Measurements from ENCODE around the gene STXBP6. TPM values are rescaled to one million over a fixed set of nuclear protein-coding genes. Genes with fewer than 3 reads are reported as not detected.
"Not testable (repeated sequence)": the region's sequence is repeated elsewhere in the genome, so short reads cannot be mapped to it uniquely, and the experiment has no call there.

Gene STXBP6
- total RNA-seq, 2 donors from 2014 or later = 13.5 to 20.2 TPM

- no peak overlapping the region for H3K27ac ChIP-seq
- no peaks in the 10 kb centered on the region for H3K36me3 ChIP-seq
- peaks cover 0 to 40% of the 10 kb centered on the region in 2 donors for H3K4me1 ChIP-seq
- TF ChIP-seq, protein P1, sequence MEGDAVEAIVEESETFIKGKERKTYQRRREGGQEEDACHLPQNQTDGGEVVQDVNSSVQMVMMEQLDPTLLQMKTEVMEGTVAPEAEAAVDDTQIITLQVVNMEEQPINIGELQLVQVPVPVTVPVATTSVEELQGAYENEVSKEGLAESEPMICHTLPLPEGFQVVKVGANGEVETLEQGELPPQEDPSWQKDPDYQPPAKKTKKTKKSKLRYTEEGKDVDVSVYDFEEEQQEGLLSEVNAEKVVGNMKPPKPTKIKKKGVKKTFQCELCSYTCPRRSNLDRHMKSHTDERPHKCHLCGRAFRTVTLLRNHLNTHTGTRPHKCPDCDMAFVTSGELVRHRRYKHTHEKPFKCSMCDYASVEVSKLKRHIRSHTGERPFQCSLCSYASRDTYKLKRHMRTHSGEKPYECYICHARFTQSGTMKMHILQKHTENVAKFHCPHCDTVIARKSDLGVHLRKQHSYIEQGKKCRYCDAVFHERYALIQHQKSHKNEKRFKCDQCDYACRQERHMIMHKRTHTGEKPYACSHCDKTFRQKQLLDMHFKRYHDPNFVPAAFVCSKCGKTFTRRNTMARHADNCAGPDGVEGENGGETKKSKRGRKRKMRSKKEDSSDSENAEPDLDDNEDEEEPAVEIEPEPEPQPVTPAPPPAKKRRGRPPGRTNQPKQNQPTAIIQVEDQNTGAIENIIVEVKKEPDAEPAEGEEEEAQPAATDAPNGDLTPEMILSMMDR (IDR thresholded peaks at IDR 0.05) = no peak
- no peak overlapping the region for H3K4me3 ChIP-seq
- no peaks in the 10 kb centered on the region for H3K9me3 ChIP-seq
- H3K27me3 ChIP-seq = no peaks in the 10 kb centered on the region
- no peak for DNase-seq (ENCODE audit: low spot score)
Measured at GRCh38 chr14:24809135-24809534, 240.8 kb downstream of the STXBP6 start.

GRCh38 chr14:24808412-24808811 lies 241.5 kb downstream of the STXBP6 start:
- H3K27ac ChIP-seq = no peak overlapping the region
- H3K4me1 ChIP-seq = peaks cover 0 to 40% of the 10 kb centered on the region in 2 donors
- no peaks in the 10 kb centered on the region for H3K9me3 ChIP-seq
- H3K4me3 ChIP-seq = no peak overlapping the region
- H3K27me3 ChIP-seq = no peaks in the 10 kb centered on the region
- TF ChIP-seq, protein P1 (IDR thresholded peaks at IDR 0.05) = no peak
- H3K36me3 ChIP-seq = no peaks in the 10 kb centered on the region
- DNase-seq (ENCODE audit: low spot score) = no peak

DNA sequence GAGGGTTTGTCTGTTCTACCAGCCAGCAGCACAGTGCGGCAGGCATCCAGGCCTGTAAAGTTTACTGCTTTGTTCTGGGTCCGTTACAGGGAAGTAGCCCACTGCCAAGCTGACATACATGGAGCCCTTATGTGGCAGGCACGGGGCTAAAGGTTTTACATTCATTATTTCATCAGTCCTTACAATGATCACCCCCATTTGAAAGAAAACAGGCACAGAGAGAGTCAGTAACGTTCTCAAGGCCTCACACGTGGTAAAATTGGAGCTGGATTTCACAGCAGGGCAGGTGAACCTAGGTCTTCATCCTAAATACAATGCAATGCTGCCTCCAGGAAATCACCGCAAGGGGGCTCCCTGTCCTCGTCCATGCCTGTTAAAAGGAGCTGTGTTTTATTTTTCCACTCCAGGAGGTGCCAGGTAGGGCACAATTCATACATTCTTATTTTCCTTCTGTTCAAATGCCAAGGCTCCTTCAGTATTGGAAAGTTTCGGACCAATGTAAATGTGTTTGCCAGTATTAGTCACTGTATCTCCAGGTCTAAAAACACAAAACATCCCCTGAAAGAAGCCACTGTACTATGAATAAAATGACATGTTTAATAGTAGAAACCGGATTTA lies 243.8 kb downstream of the STXBP6 start:
- no peak overlapping the region for H3K27ac ChIP-seq
- H3K4me1 ChIP-seq = peaks cover 0 to 23% of the 10 kb centered on the region in 2 donors
- DNase-seq (ENCODE audit: low spot score) = no peak
- no peaks in the 10 kb centered on the region for H3K9me3 ChIP-seq
- H3K36me3 ChIP-seq = no peaks in the 10 kb centered on the region
- no peaks in the 10 kb centered on the region for H3K27me3 ChIP-seq
- no peak overlapping the region for H3K4me3 ChIP-seq
- TF ChIP-seq, protein P1 (IDR thresholded peaks at IDR 0.05) = peak; percentile 68 to 90

DNA sequence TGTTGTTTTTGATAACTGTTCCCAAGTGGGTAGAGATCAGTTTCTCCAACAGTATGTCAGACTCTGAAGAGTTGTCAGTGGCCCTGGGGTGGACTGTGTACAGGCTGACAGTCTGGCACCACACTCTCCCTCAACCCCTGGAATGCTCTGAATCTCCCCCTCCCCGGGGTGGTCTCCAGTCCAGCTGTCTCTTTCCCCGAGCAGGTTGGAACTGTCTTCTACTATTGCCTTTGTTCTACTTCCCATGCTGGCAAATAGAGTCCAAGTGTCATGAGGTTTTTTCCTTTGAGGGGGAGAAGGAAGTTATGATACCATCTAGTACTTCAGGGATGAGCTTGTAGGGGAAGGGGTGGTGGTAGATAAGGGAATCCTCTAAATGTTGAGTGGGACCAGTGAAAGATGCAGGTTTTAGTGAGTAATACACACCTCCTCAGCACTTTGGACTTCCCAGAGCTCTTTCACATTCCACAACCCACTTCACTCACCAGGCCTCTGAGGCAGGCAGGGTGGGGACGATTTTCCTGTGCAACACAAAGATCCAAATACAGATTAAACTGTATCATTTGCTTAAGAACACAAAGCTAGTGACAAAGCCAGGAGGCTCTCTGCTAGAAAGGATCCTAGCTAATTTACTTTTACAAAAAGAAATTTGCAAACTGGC lies 245.3 kb downstream of the STXBP6 start:
- TF ChIP-seq, protein P1 (IDR thresholded peaks at IDR 0.05) = no peak
- Histone ChIP-seq H3K9me3 (no peaks in the 10 kb centered on the region), H3K36me3 (no peaks in the 10 kb centered on the region), H3K27ac (no peak overlapping the region), H3K4me3 (no peak overlapping the region), H3K4me1 (peaks cover 0 to 10% of the 10 kb centered on the region in 2 donors), H3K27me3 (no peaks in the 10 kb centered on the region)
- no peak for DNase-seq (ENCODE audit: low spot score)

GRCh38 chr14:24803933-24804494 lies 245.9 kb downstream of the STXBP6 start:
- H3K4me3 ChIP-seq = no peak overlapping the region
- no peaks in the 10 kb centered on the region for H3K36me3 ChIP-seq
- H3K4me1 ChIP-seq = peaks cover 0 to 10% of the 10 kb centered on the region in 2 donors
- TF ChIP-seq, protein P1 (IDR thresholded peaks at IDR 0.05) = no peak
- DNase-seq (ENCODE audit: low spot score) = no peak
- H3K27ac ChIP-seq = no peak overlapping the region
- no peaks in the 10 kb centered on the region for H3K9me3 ChIP-seq
- no peaks in the 10 kb centered on the region for H3K27me3 ChIP-seq

- H3K27ac ChIP-seq; H3K9me3 ChIP-seq; H3K36me3 ChIP-seq; DNase-seq (ENCODE audit: low spot score); H3K27me3 ChIP-seq; H3K4me3 ChIP-seq: not testable (repeated sequence)
- peaks cover 0 to 10% of the 10 kb centered on the region in 2 donors for H3K4me1 ChIP-seq
Measured at GRCh38 chr14:24803426-24803825, 246.5 kb downstream of the STXBP6 start.

All from right atrium auricular region (tissue), 2 donors.